Measurements from ENCODE around the gene PDILT.

DNA sequence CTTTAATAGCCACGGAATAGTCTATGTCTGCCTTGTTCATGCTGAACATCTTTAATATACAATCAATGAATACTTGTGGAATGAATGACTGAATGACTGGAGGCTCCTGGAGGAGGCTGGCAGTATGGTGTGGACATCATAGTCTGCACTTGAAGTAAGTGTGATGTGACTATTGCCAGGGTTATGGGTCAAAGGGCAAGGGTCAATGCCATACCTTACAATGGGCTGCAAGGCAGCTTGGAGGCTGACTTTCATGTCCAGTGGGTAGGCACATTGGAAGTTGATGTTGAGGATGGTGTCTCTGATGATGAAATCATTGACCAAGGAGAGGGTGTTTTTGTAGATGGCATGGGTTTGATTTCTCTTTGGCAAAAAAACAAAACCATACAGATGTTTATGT lies 85.1 kb downstream of the PDILT start:
- TF ChIP-seq POLR2A (IDR thresholded peaks at IDR 0.05), result no peak
- TF ChIP-seq, protein P1, sequence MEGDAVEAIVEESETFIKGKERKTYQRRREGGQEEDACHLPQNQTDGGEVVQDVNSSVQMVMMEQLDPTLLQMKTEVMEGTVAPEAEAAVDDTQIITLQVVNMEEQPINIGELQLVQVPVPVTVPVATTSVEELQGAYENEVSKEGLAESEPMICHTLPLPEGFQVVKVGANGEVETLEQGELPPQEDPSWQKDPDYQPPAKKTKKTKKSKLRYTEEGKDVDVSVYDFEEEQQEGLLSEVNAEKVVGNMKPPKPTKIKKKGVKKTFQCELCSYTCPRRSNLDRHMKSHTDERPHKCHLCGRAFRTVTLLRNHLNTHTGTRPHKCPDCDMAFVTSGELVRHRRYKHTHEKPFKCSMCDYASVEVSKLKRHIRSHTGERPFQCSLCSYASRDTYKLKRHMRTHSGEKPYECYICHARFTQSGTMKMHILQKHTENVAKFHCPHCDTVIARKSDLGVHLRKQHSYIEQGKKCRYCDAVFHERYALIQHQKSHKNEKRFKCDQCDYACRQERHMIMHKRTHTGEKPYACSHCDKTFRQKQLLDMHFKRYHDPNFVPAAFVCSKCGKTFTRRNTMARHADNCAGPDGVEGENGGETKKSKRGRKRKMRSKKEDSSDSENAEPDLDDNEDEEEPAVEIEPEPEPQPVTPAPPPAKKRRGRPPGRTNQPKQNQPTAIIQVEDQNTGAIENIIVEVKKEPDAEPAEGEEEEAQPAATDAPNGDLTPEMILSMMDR (IDR thresholded peaks at IDR 0.05 in 4 of 5, conservative IDR thresholded peaks at IDR 0.05 in 1 of 5), result no peak

Data from gastrocnemius medialis (tissue), 4 donors.